Neural crest cell (in vitro differentiated cells): Measurements from ENCODE around the gene GAS6. TPM values are rescaled to one million over a fixed set of nuclear protein-coding genes. Genes with fewer than 3 reads are reported as not detected.

Experiments
- DNase-seq: peaks from one replicate; pipeline ENCODE4 v3.0.0; 2021; ENCODE audit warnings: low read depth, mixed read lengths, low spot score
- H3K27ac Mint-ChIP-seq: one replicate; pipeline ENCODE4 v1.8.0; 2021; ENCODE audit warnings: mild to moderate bottlenecking, mixed read lengths; ENCODE audit not compliant: unreplicated experiment
- H3K27me3 Mint-ChIP-seq: 2 replicates; pipeline ENCODE4 v1.8.0; 2021; ENCODE audit warnings: low read depth, mild to moderate bottlenecking, mixed read lengths
- H3K36me3 Mint-ChIP-seq: 2 replicates; pipeline ENCODE4 v1.8.0; 2021; ENCODE audit warnings: low read depth, mild to moderate bottlenecking, mixed read lengths
- H3K4me1 Mint-ChIP-seq: 2 replicates; pipeline ENCODE4 v1.8.0; 2021; ENCODE audit warnings: mixed read lengths
- H3K4me3 Mint-ChIP-seq: one replicate; pipeline ENCODE4 v1.8.0; 2021; ENCODE audit warnings: mild to moderate bottlenecking, mixed read lengths
- H3K9me3 Mint-ChIP-seq: 2 replicates; pipeline ENCODE4 v1.8.0; 2021; ENCODE audit warnings: mixed read lengths
- CTCF ChIP-seq: fragments of 200-600 bp; sonication (generic); conservative IDR thresholded peaks from 2 replicates; pipeline ENCODE4 v1.5.0; 2021; ENCODE audit warnings: antibody characterized with exemption, mild to moderate bottlenecking
- total RNA-seq: library from RNA; stranded (reverse); gene quantifications from 2 replicates; pipeline ENCODE4 v1.2.1, GENCODE V29; 2021

The GAS6 gene
- total RNA-seq, 1 donor from 2014 or later: 9.0 TPM

DNA sequence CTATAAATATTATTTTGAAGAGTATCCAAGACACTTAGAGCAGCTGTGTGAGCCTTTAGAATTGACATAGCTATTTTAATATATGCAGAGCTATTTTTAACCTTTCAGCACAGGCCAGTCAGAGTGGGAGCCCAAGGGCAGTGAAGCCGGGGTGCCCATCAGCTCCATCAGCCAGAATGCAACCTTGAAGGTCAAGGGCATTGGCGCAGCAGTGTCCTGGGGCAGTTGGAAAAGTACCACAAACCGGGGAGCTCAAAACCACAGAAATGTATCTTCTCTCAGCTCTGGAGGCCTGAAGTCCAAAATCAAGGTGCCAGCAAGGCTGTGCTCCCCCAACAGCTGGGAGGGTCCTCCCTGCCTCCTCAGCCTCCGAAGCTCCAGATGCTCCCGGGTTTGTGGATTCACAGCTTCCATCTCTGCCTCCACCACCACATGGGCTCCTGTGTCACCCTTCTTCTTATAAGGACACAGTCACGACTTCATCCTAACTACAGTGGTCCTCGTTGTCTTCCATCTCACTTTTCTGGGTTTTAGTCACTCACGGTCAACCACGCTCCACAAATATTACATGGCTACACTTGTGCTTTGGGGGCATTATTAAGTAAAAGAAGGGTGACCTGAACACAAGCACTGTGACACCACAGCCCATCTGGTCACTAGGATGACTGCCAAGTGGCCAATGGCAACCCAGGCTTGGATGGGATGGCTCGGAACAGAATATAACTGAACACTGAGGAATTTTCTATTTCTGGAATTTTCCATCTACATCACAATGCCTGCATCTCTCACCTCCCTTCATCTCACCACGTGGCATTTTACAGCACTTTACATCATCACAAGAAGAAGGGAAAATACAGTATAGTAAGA lies 15.9 kb upstream of the GAS6 start:
- Mint-ChIP-seq H3K4me3 (no peak overlapping the region), H3K9me3 (no peaks in the 10 kb centered on the region), H3K36me3 (no peaks in the 10 kb centered on the region), H3K27me3 (no peaks in the 10 kb centered on the region), H3K27ac (no peak overlapping the region), H3K4me1 (peaks cover 29% of the 10 kb centered on the region)
- TF ChIP-seq CTCF: no peak
- no peak for DNase-seq

DNA sequence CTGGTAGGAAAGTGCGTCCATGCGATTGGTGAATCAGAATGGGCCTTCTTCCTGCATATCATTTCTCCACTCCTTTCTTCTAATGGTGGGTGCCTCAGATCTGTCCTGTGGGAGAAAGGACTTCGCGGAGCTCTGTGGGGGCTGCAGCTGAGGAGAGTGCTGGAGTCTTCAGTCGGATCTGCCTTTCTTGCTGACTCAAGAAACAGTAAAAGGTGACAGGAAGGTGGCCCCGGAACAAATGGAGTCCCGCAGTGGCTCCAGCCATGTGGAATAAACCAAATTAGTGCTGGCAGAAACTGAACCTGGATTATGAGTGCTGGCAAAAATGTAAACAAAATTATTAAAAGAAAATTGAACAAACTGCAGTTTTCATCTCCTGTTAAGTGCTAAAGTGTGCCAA lies 15.1 kb upstream of the GAS6 start:
- Mint-ChIP-seq H3K4me1 (peaks cover 29% of the 10 kb centered on the region), H3K27ac (no peak overlapping the region), H3K36me3 (no peaks in the 10 kb centered on the region), H3K9me3 (no peaks in the 10 kb centered on the region), H3K27me3 (no peaks in the 10 kb centered on the region), H3K4me3 (no peak overlapping the region)
- no peak for TF ChIP-seq CTCF
- DNase-seq: no peak

DNA sequence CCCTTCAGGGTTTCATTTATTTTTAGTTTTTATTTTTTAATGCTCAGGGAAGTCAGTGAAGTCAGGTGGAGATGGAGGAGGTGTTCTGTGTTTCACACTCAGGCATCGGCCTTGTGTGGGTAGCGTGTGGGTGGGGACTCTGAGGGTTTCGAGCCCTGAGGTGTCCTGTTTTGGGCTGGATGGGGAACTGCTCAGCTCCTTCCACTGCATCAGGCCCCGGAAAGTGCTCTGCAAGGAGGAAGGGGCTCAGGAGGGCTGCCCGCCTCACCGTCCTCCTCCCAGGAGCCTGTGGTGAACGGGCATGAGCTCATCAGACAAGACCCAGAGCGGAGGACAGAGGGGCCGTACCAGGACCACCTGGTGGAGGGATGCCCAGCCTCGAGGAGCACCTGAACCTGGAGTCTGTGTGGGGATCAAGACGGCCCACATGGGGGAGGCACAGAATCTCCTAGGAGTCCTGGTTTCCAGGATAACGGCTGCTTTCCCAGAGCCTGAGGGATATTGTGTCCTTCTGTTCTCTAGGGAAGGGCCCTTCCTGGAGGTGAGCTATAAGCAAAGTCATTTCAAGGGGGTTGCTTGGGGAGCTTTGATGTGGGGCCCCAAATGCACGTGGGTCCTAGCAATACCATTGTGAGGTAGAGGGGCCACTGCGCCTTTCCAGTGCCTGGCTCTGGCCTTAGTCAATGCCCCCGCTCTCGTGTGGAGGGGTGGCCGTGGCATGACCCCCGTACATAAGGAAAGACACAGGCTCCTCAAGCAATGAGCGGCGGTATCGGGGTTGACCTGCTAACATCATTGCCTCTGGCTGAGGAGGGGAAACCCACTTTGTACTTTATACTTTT lies 13.5 kb upstream of the GAS6 start:
- peaks cover 29% of the 10 kb centered on the region for H3K4me1 Mint-ChIP-seq
- no peak overlapping the region for H3K4me3 Mint-ChIP-seq
- no peaks in the 10 kb centered on the region for H3K27me3 Mint-ChIP-seq

GRCh38 chr13:113876346-113877148 lies 12.7 kb upstream of the GAS6 start:
- no peak for TF ChIP-seq CTCF
- H3K4me1 Mint-ChIP-seq: peaks cover 22% of the 10 kb centered on the region
- H3K9me3 Mint-ChIP-seq: no peaks in the 10 kb centered on the region
- no peak overlapping the region for H3K4me3 Mint-ChIP-seq
- no peak overlapping the region for H3K27ac Mint-ChIP-seq
- H3K36me3 Mint-ChIP-seq: no peaks in the 10 kb centered on the region
- H3K27me3 Mint-ChIP-seq: no peaks in the 10 kb centered on the region
- no peak for DNase-seq

More for the DNA sequence above, 13.5 kb upstream of the GAS6 start:
- Mint-ChIP-seq H3K36me3 (no peaks in the 10 kb centered on the region), H3K27ac (no peak overlapping the region), H3K9me3 (no peaks in the 10 kb centered on the region)
- no peak for TF ChIP-seq CTCF
- no peak for DNase-seq

GRCh38 chr13:113875837-113876281 lies 12.0 kb upstream of the GAS6 start:
- Mint-ChIP-seq H3K27ac (peak overlapping the region; percentile 43), H3K4me1 (peaks cover 19% of the 10 kb centered on the region), H3K36me3 (no peaks in the 10 kb centered on the region), H3K27me3 (no peaks in the 10 kb centered on the region), H3K9me3 (no peaks in the 10 kb centered on the region), H3K4me3 (no peak overlapping the region)
- no peak for TF ChIP-seq CTCF
- no peak for DNase-seq
